Thoracic aorta (tissue), 2 donors: ENCODE results near the gene SOX5. TPM values are rescaled to one million over a fixed set of nuclear protein-coding genes. Genes with fewer than 3 reads are reported as not detected.

Experiments used
- ATAC-seq: fragments of 150-250 bp; one replicate; pipeline ENCODE4 v1.8.0; 2017; ENCODE audit warnings: low read depth; ENCODE audit not compliant: insufficient number of reproducible peaks, low FRiP score
- DNase-seq: peaks from one replicate; pipeline ENCODE4 v3.0.0-alpha.2; 2020; ENCODE audit warnings: low spot score
- H3K27ac ChIP-seq, 2 donors: fragments of 200-600 bp; sonication (generic); 1 replicate in 1 of 2; 2 replicates in 1 of 2; pipeline ENCODE4 v1.5.1; 2016; ENCODE audit warnings: mild to moderate bottlenecking in 2 of 2, moderate library complexity in 2 of 2
- H3K27me3 ChIP-seq: fragments of 200-600 bp; sonication (generic); replicated peaks from 2 replicates; pipeline ENCODE4 v1.6.0; 2016; ENCODE audit warnings: mild to moderate bottlenecking; ENCODE audit not compliant: insufficient read depth
- H3K36me3 ChIP-seq: fragments of 200-600 bp; sonication (generic); one replicate; pipeline ENCODE4 v1.5.1; 2016
- H3K4me1 ChIP-seq, 2 donors: fragments of 200-600 bp; sonication (generic); 1 replicate in 1 of 2; 2 replicates in 1 of 2; pipeline versions ENCODE4 v1.5.1 to v1.6.0; 2016; ENCODE audit warnings: low read depth in 2 of 2, mild to moderate bottlenecking in 1 of 2; ENCODE audit not compliant: control insufficient read depth in 1 of 2
- H3K4me3 ChIP-seq: fragments of 200-600 bp; sonication (generic); 2 replicates; pipeline ENCODE4 v1.5.1; 2016; ENCODE audit warnings: mild to moderate bottlenecking
- H3K9me3 ChIP-seq: fragments of 200-600 bp; sonication (generic); 2 replicates; pipeline ENCODE4 v1.5.1; 2016
- total RNA-seq, 2 donors: library from RNA; depleted of rRNA; stranded (reverse); fragments of >200 nt; gene quantifications; one replicate each; pipeline versions ENCODE4 v1.1.0 to v1.2.3, GENCODE V29; 2016
- TF ChIP-seq, protein P1 (sequence below): fragments of 200-600 bp; sonication (generic); IDR thresholded peaks from one replicate; pipeline ENCODE4 v1.5.1; 2019; ENCODE audit warnings: antibody characterized with exemption

The SOX5 gene
- total RNA-seq, 2 donors from 2014 or later, result 36.8 to 37.0 TPM

GRCh38 chr12:23867794-23868193 is 81.7 kb downstream of the SOX5 start:
- Histone ChIP-seq H3K4me3 (no peak overlapping the region), H3K27ac (no peak overlapping the region), H3K4me1 (no peaks in the 10 kb centered on the region), H3K9me3 (no peaks in the 10 kb centered on the region), H3K36me3 (no peaks in the 10 kb centered on the region), H3K27me3 (no peaks in the 10 kb centered on the region)
- ATAC-seq (no peak), DNase-seq (no peak)
- TF ChIP-seq, protein P1, sequence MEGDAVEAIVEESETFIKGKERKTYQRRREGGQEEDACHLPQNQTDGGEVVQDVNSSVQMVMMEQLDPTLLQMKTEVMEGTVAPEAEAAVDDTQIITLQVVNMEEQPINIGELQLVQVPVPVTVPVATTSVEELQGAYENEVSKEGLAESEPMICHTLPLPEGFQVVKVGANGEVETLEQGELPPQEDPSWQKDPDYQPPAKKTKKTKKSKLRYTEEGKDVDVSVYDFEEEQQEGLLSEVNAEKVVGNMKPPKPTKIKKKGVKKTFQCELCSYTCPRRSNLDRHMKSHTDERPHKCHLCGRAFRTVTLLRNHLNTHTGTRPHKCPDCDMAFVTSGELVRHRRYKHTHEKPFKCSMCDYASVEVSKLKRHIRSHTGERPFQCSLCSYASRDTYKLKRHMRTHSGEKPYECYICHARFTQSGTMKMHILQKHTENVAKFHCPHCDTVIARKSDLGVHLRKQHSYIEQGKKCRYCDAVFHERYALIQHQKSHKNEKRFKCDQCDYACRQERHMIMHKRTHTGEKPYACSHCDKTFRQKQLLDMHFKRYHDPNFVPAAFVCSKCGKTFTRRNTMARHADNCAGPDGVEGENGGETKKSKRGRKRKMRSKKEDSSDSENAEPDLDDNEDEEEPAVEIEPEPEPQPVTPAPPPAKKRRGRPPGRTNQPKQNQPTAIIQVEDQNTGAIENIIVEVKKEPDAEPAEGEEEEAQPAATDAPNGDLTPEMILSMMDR, result no peak

DNA sequence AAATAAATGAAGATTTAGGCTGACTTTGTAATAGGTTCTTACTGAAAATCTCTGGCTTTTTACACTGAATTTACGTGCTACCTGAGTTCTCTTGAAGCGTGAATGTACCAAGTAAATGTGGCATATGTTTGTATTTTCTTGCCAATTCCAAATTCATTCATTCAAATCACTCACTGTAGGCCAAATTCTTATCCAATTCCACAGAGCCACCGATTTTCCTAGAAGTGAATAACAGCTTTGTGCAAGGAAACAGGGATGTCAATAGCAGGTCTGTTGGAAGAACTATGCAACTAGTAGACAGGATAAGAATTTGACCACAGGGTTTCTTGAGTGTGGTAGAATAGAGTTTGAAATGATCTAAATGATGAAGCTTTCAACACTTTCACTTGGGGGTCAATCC is 86.8 kb downstream of the SOX5 start:
- Histone ChIP-seq H3K36me3 (no peaks in the 10 kb centered on the region), H3K27ac (no peak overlapping the region)
- TF ChIP-seq, protein P1, result no peak

DNA sequence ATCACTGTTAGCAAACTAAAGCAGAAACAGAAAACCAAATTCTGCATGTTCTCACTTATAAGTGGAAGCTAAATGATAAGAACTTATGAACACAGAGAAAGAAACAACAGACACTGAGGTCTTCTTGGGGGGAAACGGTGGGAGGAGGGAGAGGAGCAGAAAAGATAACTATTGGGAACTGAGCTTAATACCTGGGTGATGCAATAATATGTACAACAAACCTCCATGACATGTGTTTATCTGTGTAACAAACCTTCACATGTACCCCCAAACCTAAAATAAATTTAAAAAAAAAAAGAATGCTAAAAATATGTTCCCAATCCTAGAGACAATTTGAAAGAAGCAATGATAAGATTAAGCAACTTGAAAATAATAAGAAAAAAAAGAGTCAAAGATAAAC is 89.5 kb downstream of the SOX5 start:
- H3K4me3 ChIP-seq, result no peak overlapping the region
- no peaks in the 10 kb centered on the region for H3K27me3 ChIP-seq
- ATAC-seq (no peak), DNase-seq (no peak)
- no peaks in the 10 kb centered on the region for H3K9me3 ChIP-seq
- TF ChIP-seq, protein P1, result no peak
- no peaks in the 10 kb centered on the region for H3K4me1 ChIP-seq
- H3K36me3 ChIP-seq, result no peaks in the 10 kb centered on the region
- no peak overlapping the region for H3K27ac ChIP-seq

More for the DNA sequence above, 86.8 kb downstream of the SOX5 start:
- H3K4me3 ChIP-seq, result no peak overlapping the region
- ATAC-seq (no peak), DNase-seq (no peak)
- no peaks in the 10 kb centered on the region for H3K27me3 ChIP-seq
- no peaks in the 10 kb centered on the region for H3K4me1 ChIP-seq
- H3K9me3 ChIP-seq, result no peaks in the 10 kb centered on the region

DNA sequence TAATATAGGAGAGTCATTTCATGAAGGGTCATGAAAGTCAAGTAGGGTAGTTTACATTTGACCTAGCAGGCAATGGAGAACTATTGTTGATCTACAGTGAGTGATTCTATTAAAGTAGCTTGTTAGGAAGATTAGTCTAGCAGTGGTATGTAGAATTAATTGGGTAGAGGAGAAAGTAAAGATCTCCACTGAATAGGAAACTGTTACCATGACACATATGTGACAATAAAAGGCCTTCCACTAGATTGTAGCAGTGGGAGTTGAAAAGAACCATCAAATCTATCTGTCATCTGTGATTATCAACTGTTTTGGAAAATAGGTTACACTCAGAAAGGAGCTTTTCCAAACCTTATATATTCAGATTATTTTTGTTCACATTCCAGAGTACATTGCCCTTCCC is 92.3 kb downstream of the SOX5 start:
- no peak for DNase-seq
- H3K27ac ChIP-seq, result no peak overlapping the region

GRCh38 chr12:23855813-23856212 is 93.7 kb downstream of the SOX5 start:
- TF ChIP-seq, protein P1, result no peak
- Histone ChIP-seq H3K4me3 (no peak overlapping the region), H3K36me3 (no peaks in the 10 kb centered on the region), H3K27ac (no peak overlapping the region), H3K27me3 (no peaks in the 10 kb centered on the region), H3K9me3 (no peaks in the 10 kb centered on the region), H3K4me1 (no peaks in the 10 kb centered on the region)
- ATAC-seq (no peak), DNase-seq (no peak)

More for the DNA sequence above, 92.3 kb downstream of the SOX5 start:
- H3K4me1 ChIP-seq, result no peaks in the 10 kb centered on the region
- TF ChIP-seq, protein P1, result no peak
- ATAC-seq, result no peak
- no peaks in the 10 kb centered on the region for H3K9me3 ChIP-seq
- H3K36me3 ChIP-seq, result no peaks in the 10 kb centered on the region
- no peaks in the 10 kb centered on the region for H3K27me3 ChIP-seq
- no peak overlapping the region for H3K4me3 ChIP-seq
